ENCODE measurements around the gene VPS36.
"Not testable (repeated sequence)": the region's sequence is repeated elsewhere in the genome, so short reads cannot be mapped to it uniquely, and the experiment has no call there.

The VPS36 gene

GRCh38 chr13:52451135-52451804 lies 836 bp upstream of the VPS36 start:
- Mint-ChIP-seq H3K4me3 (peak overlapping the region; percentile 18), H3K4me1 (peaks cover 45% of the 10 kb centered on the region), H3K9me3 (no peaks in the 10 kb centered on the region), H3K27me3 (no peaks in the 10 kb centered on the region), H3K36me3 (no peaks in the 10 kb centered on the region), H3K27ac (peak overlapping the region; percentile 96)
- ATAC-seq: no peak

GRCh38 chr13:52450793-52451116 lies 321 bp upstream of the VPS36 start:
- no peaks in the 10 kb centered on the region for H3K27me3 Mint-ChIP-seq
- H3K9me3 Mint-ChIP-seq: no peaks in the 10 kb centered on the region
- H3K4me1 Mint-ChIP-seq: peaks cover 41% of the 10 kb centered on the region
- peak overlapping the region; percentile 95 for H3K4me3 Mint-ChIP-seq
- no peak for ATAC-seq
- no peaks in the 10 kb centered on the region for H3K36me3 Mint-ChIP-seq
- H3K27ac Mint-ChIP-seq: peak overlapping the region; percentile 96

- Mint-ChIP-seq H3K36me3 (no peaks in the 10 kb centered on the region), H3K9me3 (no peaks in the 10 kb centered on the region), H3K27me3 (no peaks in the 10 kb centered on the region), H3K4me1 (peaks cover 39% of the 10 kb centered on the region), H3K27ac (peak overlapping the region; percentile 96), H3K4me3 (peak overlapping the region; percentile 95)
- ATAC-seq: no peak
These were observed 963 bp downstream of the VPS36 start for GRCh38 chr13:52449331-52450011.

- Mint-ChIP-seq H3K9me3 (no peaks in the 10 kb centered on the region), H3K36me3 (no peaks in the 10 kb centered on the region), H3K4me1 (peaks cover 29% of the 10 kb centered on the region), H3K27ac (no peak overlapping the region), H3K4me3 (no peak overlapping the region), H3K27me3 (no peaks in the 10 kb centered on the region)
- no peak for ATAC-seq
These were observed 2.5 kb downstream of the VPS36 start for GRCh38 chr13:52447815-52448552.

- no peaks in the 10 kb centered on the region for H3K27me3 Mint-ChIP-seq
- no peaks in the 10 kb centered on the region for H3K36me3 Mint-ChIP-seq
- H3K27ac Mint-ChIP-seq: no peak overlapping the region
- ATAC-seq: no peak
- peaks cover 35% of the 10 kb centered on the region for H3K4me1 Mint-ChIP-seq
- no peak overlapping the region for H3K4me3 Mint-ChIP-seq
- no peaks in the 10 kb centered on the region for H3K9me3 Mint-ChIP-seq
These were observed 3.1 kb downstream of the VPS36 start for GRCh38 chr13:52447354-52447753.

GRCh38 chr13:52446265-52446664 lies 4.2 kb downstream of the VPS36 start:
- Mint-ChIP-seq H3K4me1 (peaks cover 37% of the 10 kb centered on the region), H3K9me3 (no peaks in the 10 kb centered on the region), H3K27me3 (no peaks in the 10 kb centered on the region), H3K4me3 (no peak overlapping the region), H3K36me3 (no peaks in the 10 kb centered on the region), H3K27ac (no peak overlapping the region)
- ATAC-seq: no peak

GRCh38 chr13:52432456-52432855 lies 18.0 kb downstream of the VPS36 start:
- H3K4me1 Mint-ChIP-seq: peaks cover 5% of the 10 kb centered on the region
- no peaks in the 10 kb centered on the region for H3K27me3 Mint-ChIP-seq
- H3K27ac Mint-ChIP-seq: no peak overlapping the region
- H3K9me3 Mint-ChIP-seq: no peaks in the 10 kb centered on the region
- peaks cover 48% of the 10 kb centered on the region for H3K36me3 Mint-ChIP-seq
- H3K4me3 Mint-ChIP-seq: no peak overlapping the region
- ATAC-seq: no peak

- Mint-ChIP-seq H3K4me1 (no peaks in the 10 kb centered on the region), H3K27me3 (no peaks in the 10 kb centered on the region), H3K27ac (no peak overlapping the region), H3K36me3 (peaks cover 46% of the 10 kb centered on the region), H3K4me3 (no peak overlapping the region), H3K9me3 (no peaks in the 10 kb centered on the region)
- ATAC-seq: no peak
These were observed 22.1 kb downstream of the VPS36 start for GRCh38 chr13:52428295-52428694.

- Mint-ChIP-seq H3K36me3 (peaks cover 62% of the 10 kb centered on the region), H3K9me3 (no peaks in the 10 kb centered on the region), H3K4me3 (no peak overlapping the region), H3K27ac (no peak overlapping the region), H3K4me1 (no peaks in the 10 kb centered on the region), H3K27me3 (no peaks in the 10 kb centered on the region)
- ATAC-seq: no peak
These were observed 29.2 kb downstream of the VPS36 start for GRCh38 chr13:52421216-52421615.

GRCh38 chr13:52419080-52419479 lies 31.4 kb downstream of the VPS36 start:
- no peak overlapping the region for H3K27ac Mint-ChIP-seq
- no peak for ATAC-seq
- H3K27me3 Mint-ChIP-seq: no peaks in the 10 kb centered on the region
- H3K4me3 Mint-ChIP-seq: no peak overlapping the region
- H3K36me3 Mint-ChIP-seq: peaks cover 61% of the 10 kb centered on the region
- no peaks in the 10 kb centered on the region for H3K9me3 Mint-ChIP-seq
- H3K4me1 Mint-ChIP-seq: no peaks in the 10 kb centered on the region

GRCh38 chr13:52414963-52415362 lies 35.5 kb downstream of the VPS36 start:
- Mint-ChIP-seq H3K36me3 (peaks cover 56% of the 10 kb centered on the region), H3K4me3 (no peak overlapping the region), H3K9me3 (no peaks in the 10 kb centered on the region), H3K27me3 (no peaks in the 10 kb centered on the region), H3K4me1 (no peaks in the 10 kb centered on the region), H3K27ac (no peak overlapping the region)
- no peak for ATAC-seq

GRCh38 chr13:52414051-52414450 lies 36.4 kb downstream of the VPS36 start:
- Mint-ChIP-seq H3K27ac (no peak overlapping the region), H3K4me1 (no peaks in the 10 kb centered on the region), H3K27me3 (no peaks in the 10 kb centered on the region), H3K36me3 (peaks cover 51% of the 10 kb centered on the region), H3K9me3 (no peaks in the 10 kb centered on the region), H3K4me3 (no peak overlapping the region)
- ATAC-seq: no peak

GRCh38 chr13:52412128-52412527 lies 38.3 kb downstream of the VPS36 start:
- no peak overlapping the region for H3K4me3 Mint-ChIP-seq
- peaks cover 45% of the 10 kb centered on the region for H3K36me3 Mint-ChIP-seq
- ATAC-seq: no peak
- H3K27me3 Mint-ChIP-seq: no peaks in the 10 kb centered on the region
- no peaks in the 10 kb centered on the region for H3K9me3 Mint-ChIP-seq
- no peak overlapping the region for H3K27ac Mint-ChIP-seq
- H3K4me1 Mint-ChIP-seq: no peaks in the 10 kb centered on the region

- peaks cover 45% of the 10 kb centered on the region for H3K36me3 Mint-ChIP-seq
- peaks cover 2% of the 10 kb centered on the region for H3K27me3 Mint-ChIP-seq
- no peaks in the 10 kb centered on the region for H3K4me1 Mint-ChIP-seq
- peak; percentile 41 for ATAC-seq
- H3K4me3 Mint-ChIP-seq: no peak overlapping the region
- H3K27ac Mint-ChIP-seq: no peak overlapping the region
- H3K9me3 Mint-ChIP-seq: no peaks in the 10 kb centered on the region
These were observed 38.8 kb downstream of the VPS36 start for GRCh38 chr13:52411629-52412028.

GRCh38 chr13:52408071-52408658 lies 42.3 kb downstream of the VPS36 start:
- not testable (repeated sequence) for ATAC-seq, H3K9me3 Mint-ChIP-seq, H3K27ac Mint-ChIP-seq, H3K4me3 Mint-ChIP-seq
- Mint-ChIP-seq H3K36me3 (peaks cover 23% of the 10 kb centered on the region), H3K4me1 (peaks cover 24% of the 10 kb centered on the region), H3K27me3 (peaks cover 30% of the 10 kb centered on the region)

Measured in stimulated activated memory B cell treated with anti-CD40 and anti-IgM and Interleukin-4, amounts not matched to agents 10 μg/mL and 1 μg/mL and 100 μg/mL, for 72 hours (primary cell).